ENCODE measurements around the gene ANAPC15. TPM values are rescaled to one million over a fixed set of nuclear protein-coding genes. Genes with fewer than 3 reads are reported as not detected.

Gene ANAPC15
- total RNA-seq, 2 donors from 2014 or later = 28.9 to 54.2 TPM

DNA sequence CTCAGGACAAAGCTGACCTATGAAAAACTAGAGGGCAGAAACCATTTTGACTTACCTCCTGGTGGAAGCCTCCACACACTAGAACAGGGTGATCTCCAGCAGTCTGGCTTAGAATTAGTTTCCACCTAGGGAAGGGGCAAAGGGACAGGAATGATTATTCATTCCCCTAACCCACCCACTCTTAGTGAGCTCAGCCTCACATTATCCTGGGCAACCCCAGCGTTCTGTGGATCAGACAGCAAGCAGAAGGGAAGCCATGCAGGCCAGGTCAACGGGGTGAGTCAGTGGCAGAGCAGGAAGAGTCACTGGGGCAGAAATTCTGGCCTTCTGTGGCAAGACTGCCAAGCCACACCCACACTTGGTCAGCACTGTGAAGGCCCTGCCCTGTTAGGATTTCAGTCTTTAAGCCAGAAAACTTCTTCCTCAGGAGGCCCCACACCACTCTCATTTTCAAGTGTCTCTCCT, 42.7 kb downstream of the ANAPC15 start:
- Histone ChIP-seq H3K9me3 (no peaks in the 10 kb centered on the region), H3K4me3 (no peak overlapping the region), H3K36me3 (no peaks in the 10 kb centered on the region), H3K4me1 (replicated peaks) (peaks cover 32% of the 10 kb centered on the region), H3K27me3 (replicated peaks; ENCODE audit: insufficient read depth) (no peaks in the 10 kb centered on the region), H3K27ac (peak overlapping the region; percentile 69 to 70)
- 27% methylated on average over 2 of the region's 2 CpGs for WGBS
- intact Hi-C loops (cut with DNase I) = no loop called here
- peak; percentile 54 for DNase-seq (ENCODE audit: low spot score)
- TF ChIP-seq POLR2A (IDR thresholded peaks at IDR 0.05) (peak; percentile 48), POLR2AphosphoS5 (IDR thresholded peaks at IDR 0.05) (peak; percentile 52)
- TF ChIP-seq, protein P1, sequence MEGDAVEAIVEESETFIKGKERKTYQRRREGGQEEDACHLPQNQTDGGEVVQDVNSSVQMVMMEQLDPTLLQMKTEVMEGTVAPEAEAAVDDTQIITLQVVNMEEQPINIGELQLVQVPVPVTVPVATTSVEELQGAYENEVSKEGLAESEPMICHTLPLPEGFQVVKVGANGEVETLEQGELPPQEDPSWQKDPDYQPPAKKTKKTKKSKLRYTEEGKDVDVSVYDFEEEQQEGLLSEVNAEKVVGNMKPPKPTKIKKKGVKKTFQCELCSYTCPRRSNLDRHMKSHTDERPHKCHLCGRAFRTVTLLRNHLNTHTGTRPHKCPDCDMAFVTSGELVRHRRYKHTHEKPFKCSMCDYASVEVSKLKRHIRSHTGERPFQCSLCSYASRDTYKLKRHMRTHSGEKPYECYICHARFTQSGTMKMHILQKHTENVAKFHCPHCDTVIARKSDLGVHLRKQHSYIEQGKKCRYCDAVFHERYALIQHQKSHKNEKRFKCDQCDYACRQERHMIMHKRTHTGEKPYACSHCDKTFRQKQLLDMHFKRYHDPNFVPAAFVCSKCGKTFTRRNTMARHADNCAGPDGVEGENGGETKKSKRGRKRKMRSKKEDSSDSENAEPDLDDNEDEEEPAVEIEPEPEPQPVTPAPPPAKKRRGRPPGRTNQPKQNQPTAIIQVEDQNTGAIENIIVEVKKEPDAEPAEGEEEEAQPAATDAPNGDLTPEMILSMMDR (IDR thresholded peaks at IDR 0.05) = no peak

DNA sequence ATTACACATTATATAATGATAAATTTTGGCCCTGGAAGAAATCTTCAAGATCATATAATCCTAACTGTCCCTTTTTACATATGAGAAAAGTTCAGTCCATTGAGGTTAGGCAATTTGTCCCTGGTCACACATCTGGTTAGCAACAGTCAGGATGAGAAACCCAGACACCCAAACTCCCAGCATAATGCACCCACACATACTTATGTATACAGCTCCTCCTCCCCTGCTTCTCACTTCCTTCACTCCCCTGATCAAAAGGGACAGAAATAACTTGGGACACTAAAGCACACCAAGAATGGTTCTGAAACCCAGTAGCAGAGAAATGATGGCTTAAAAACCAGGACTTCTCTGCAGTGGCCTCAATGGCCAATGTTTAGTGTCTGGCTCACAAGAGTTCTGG, 43.3 kb downstream of the ANAPC15 start:
- no peak for DNase-seq (ENCODE audit: low spot score)

DNA sequence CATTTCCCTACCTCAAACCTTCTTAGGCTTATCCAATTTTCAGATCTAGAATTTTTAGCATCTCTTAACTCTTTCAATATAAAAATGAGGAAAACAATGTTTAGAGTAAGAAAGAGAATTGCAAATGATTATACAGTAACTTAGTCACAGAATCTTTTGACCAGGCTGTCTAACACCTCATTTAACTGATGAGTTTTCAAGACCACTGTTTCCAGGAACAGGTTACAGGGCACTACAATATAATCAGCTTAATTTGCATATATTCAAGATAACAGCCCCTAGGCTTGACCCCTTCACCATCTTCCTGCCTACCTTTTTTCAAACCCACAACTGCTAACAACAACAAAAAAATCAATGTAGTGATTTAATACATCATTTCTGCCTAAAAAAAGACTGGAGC, 44.8 kb downstream of the ANAPC15 start:
- Histone ChIP-seq H3K4me1 (replicated peaks) (peaks cover 32% of the 10 kb centered on the region), H3K9me3 (no peaks in the 10 kb centered on the region), H3K27me3 (replicated peaks; ENCODE audit: insufficient read depth) (no peaks in the 10 kb centered on the region), H3K27ac (peak overlapping the region; percentile 69 to 70), H3K36me3 (no peaks in the 10 kb centered on the region), H3K4me3 (no peak overlapping the region)
- TF ChIP-seq, protein P1 (IDR thresholded peaks at IDR 0.05) = no peak
- TF ChIP-seq POLR2A (IDR thresholded peaks at IDR 0.05) (no peak), POLR2AphosphoS5 (IDR thresholded peaks at IDR 0.05) (no peak)
- DNase-seq (ENCODE audit: low spot score) = no peak
- intact Hi-C loops (cut with DNase I) = no loop called here

More for the DNA sequence above, 43.3 kb downstream of the ANAPC15 start:
- no peak overlapping the region for H3K4me3 ChIP-seq
- peak overlapping the region; percentile 69 to 70 for H3K27ac ChIP-seq
- H3K36me3 ChIP-seq = no peaks in the 10 kb centered on the region
- TF ChIP-seq POLR2AphosphoS5 (IDR thresholded peaks at IDR 0.05) (no peak), POLR2A (IDR thresholded peaks at IDR 0.05) (no peak)
- TF ChIP-seq, protein P1 (IDR thresholded peaks at IDR 0.05) = no peak
- H3K27me3 ChIP-seq (replicated peaks; ENCODE audit: insufficient read depth) = no peaks in the 10 kb centered on the region
- H3K4me1 ChIP-seq (replicated peaks) = peaks cover 32% of the 10 kb centered on the region
- H3K9me3 ChIP-seq = no peaks in the 10 kb centered on the region
- intact Hi-C loops (cut with DNase I) = no loop called here

DNA sequence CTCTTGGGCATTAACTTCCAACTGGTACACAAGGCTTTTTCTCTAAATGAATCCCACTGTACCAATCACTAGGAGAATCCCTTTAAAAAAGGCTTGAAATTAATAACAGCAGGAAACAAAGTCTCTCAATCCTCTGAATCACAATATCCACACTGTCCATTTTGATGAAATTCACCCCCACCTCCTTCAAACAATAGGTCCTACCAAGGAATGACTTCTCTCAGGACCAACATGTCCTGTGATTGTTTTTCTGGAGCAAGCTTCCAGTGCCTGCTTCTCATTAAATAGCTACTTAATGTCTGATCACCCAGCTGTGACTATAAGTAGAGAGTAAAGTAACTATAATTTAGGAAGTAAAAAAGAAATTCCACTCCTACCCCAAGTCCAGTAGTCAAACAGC, 45.2 kb downstream of the ANAPC15 start:
- no peak overlapping the region for H3K4me3 ChIP-seq
- no peaks in the 10 kb centered on the region for H3K36me3 ChIP-seq
- intact Hi-C loops (cut with DNase I) = no loop called here
- TF ChIP-seq POLR2A (IDR thresholded peaks at IDR 0.05) = no peak
- no peak for TF ChIP-seq POLR2AphosphoS5 (IDR thresholded peaks at IDR 0.05)
- TF ChIP-seq, protein P1 (IDR thresholded peaks at IDR 0.05) = no peak
- peak overlapping the region; percentile 69 to 70 for H3K27ac ChIP-seq
- no peaks in the 10 kb centered on the region for H3K9me3 ChIP-seq
- H3K4me1 ChIP-seq (replicated peaks) = peaks cover 32% of the 10 kb centered on the region
- DNase-seq (ENCODE audit: low spot score) = no peak
- no peaks in the 10 kb centered on the region for H3K27me3 ChIP-seq (replicated peaks; ENCODE audit: insufficient read depth)

DNA sequence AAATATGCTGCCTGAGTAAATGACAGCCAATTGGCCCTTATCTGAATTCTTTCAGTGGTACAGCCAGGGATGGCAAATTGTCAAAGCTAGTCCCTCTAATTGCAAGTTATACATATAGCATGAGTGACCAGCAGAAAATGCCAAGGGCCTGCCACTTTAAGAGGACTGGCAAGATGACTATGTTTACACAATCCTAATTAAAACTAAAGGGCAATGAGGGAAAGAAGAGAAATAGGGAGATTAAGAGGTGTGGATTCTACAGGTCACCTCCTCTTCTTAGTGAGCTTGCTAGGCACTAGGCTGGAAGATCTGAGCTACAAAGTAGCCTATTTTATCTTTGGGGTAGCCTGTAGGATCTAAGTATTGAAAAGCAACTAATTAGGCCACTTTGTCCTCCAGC, 45.6 kb downstream of the ANAPC15 start:
- Histone ChIP-seq H3K9me3 (no peaks in the 10 kb centered on the region), H3K4me1 (replicated peaks) (peaks cover 30% of the 10 kb centered on the region), H3K4me3 (no peak overlapping the region), H3K27me3 (replicated peaks; ENCODE audit: insufficient read depth) (no peaks in the 10 kb centered on the region), H3K36me3 (no peaks in the 10 kb centered on the region), H3K27ac (peak overlapping the region; percentile 69 to 70)
- intact Hi-C loops (cut with DNase I) = no loop called here
- no peak for DNase-seq (ENCODE audit: low spot score)
- TF ChIP-seq, protein P1 (IDR thresholded peaks at IDR 0.05) = no peak
- no peak for TF ChIP-seq POLR2A (IDR thresholded peaks at IDR 0.05)
- TF ChIP-seq POLR2AphosphoS5 (IDR thresholded peaks at IDR 0.05) = no peak

All from prostate gland (tissue), 2 donors.